Fibroblast of skin of left biceps (primary cell): Measurements from ENCODE around the gene DDX10.

Experiments used
- DNase-seq, 2 experiments: peaks; one replicate each; pipeline ENCODE4 v3.0.0-alpha.2; 2013; ENCODE audit warnings: low read depth in 2 of 2

The DDX10 gene

GRCh38 chr11:108871867-108872266 lies 207.0 kb downstream of the DDX10 start:
- no peak for DNase-seq

GRCh38 chr11:108872781-108873291 lies 208.0 kb downstream of the DDX10 start:
- no peak for DNase-seq

GRCh38 chr11:108873310-108873709 lies 208.4 kb downstream of the DDX10 start:
- no peak for DNase-seq

- no peak for DNase-seq
Observed at GRCh38 chr11:108873941-108874340, 209.1 kb downstream of the DDX10 start.

- DNase-seq: no peak
Observed at GRCh38 chr11:108875134-108875533, 210.3 kb downstream of the DDX10 start.

GRCh38 chr11:108877178-108877577 lies 212.3 kb downstream of the DDX10 start:
- DNase-seq: no peak

- DNase-seq: no peak
Observed at GRCh38 chr11:108880510-108880909, 215.6 kb downstream of the DDX10 start.

GRCh38 chr11:108881131-108881530 lies 216.3 kb downstream of the DDX10 start:
- DNase-seq: no peak

GRCh38 chr11:108882211-108882831 lies 217.5 kb downstream of the DDX10 start:
- DNase-seq: no peak

GRCh38 chr11:108886005-108886659 lies 221.3 kb downstream of the DDX10 start:
- DNase-seq: no peak

- DNase-seq: no peak
Observed at GRCh38 chr11:108886660-108887009, 221.8 kb downstream of the DDX10 start.

GRCh38 chr11:108887436-108888238 lies 222.8 kb downstream of the DDX10 start:
- peak; percentile 89 to 92 for DNase-seq

- DNase-seq: no peak
Observed at GRCh38 chr11:108890482-108891105, 225.7 kb downstream of the DDX10 start.

GRCh38 chr11:108891143-108891542 lies 226.3 kb downstream of the DDX10 start:
- no peak for DNase-seq

GRCh38 chr11:108891909-108892511 lies 227.1 kb downstream of the DDX10 start:
- no peak for DNase-seq

GRCh38 chr11:108895579-108896480 lies 231.0 kb downstream of the DDX10 start:
- DNase-seq: no peak

GRCh38 chr11:108897071-108897481 lies 232.2 kb downstream of the DDX10 start:
- DNase-seq: no peak

GRCh38 chr11:108897916-108898315 lies 233.0 kb downstream of the DDX10 start:
- no peak for DNase-seq

GRCh38 chr11:108901359-108901758 lies 236.5 kb downstream of the DDX10 start:
- no peak for DNase-seq

- no peak for DNase-seq
Observed at GRCh38 chr11:108902027-108902469, 237.2 kb downstream of the DDX10 start.

GRCh38 chr11:108904480-108904879 lies 239.6 kb downstream of the DDX10 start:
- DNase-seq: no peak
